ENCODE results near the gene ZBTB7B.

The ZBTB7B gene

GRCh38 chr1:155018617-155019348 lies 16.2 kb downstream of the ZBTB7B start:
- DNase-seq, result no peak

GRCh38 chr1:155019377-155020245 lies 17.0 kb downstream of the ZBTB7B start:
- no peak for DNase-seq

GRCh38 chr1:155022136-155022926 lies 19.7 kb downstream of the ZBTB7B start:
- no peak for DNase-seq

- no peak for DNase-seq
Measured at GRCh38 chr1:155022927-155023236, 20.3 kb downstream of the ZBTB7B start.

GRCh38 chr1:155023627-155024026 lies 21.0 kb downstream of the ZBTB7B start:
- no peak for DNase-seq

- no peak for DNase-seq
Measured at GRCh38 chr1:155024315-155024714, 21.7 kb downstream of the ZBTB7B start.

GRCh38 chr1:155026154-155026553 lies 23.6 kb downstream of the ZBTB7B start:
- no peak for DNase-seq

GRCh38 chr1:155026588-155026987 lies 24.0 kb downstream of the ZBTB7B start:
- no peak for DNase-seq

GRCh38 chr1:155029513-155030242 lies 27.1 kb downstream of the ZBTB7B start:
- no peak for DNase-seq

GRCh38 chr1:155030243-155030795 lies 27.7 kb downstream of the ZBTB7B start:
- DNase-seq, result no peak

GRCh38 chr1:155030899-155031298 lies 28.3 kb downstream of the ZBTB7B start:
- DNase-seq, result no peak

GRCh38 chr1:155032886-155033285 lies 30.3 kb downstream of the ZBTB7B start:
- no peak for DNase-seq

- no peak for DNase-seq
Measured at GRCh38 chr1:155033524-155033923, 30.9 kb downstream of the ZBTB7B start, which contains the start of the genes DCST1 and DCST2. DCST1 (plus strand) TSS chr1:155033824; CDS start chr1:155034037, 213 bp downstream. DCST2 (minus strand) TSS chr1:155033781; CDS start chr1:155033701, 80 bp downstream.

GRCh38 chr1:155034318-155035208 lies 32.0 kb downstream of the ZBTB7B start:
- DNase-seq, result no peak

GRCh38 chr1:155035936-155036335 lies 33.3 kb downstream of the ZBTB7B start:
- no peak for DNase-seq

- no peak for DNase-seq
Measured at GRCh38 chr1:155037043-155037442, 34.4 kb downstream of the ZBTB7B start.

GRCh38 chr1:155037851-155038441 lies 35.3 kb downstream of the ZBTB7B start:
- DNase-seq, result no peak

- DNase-seq, result no peak
Measured at GRCh38 chr1:155038602-155039307, 36.2 kb downstream of the ZBTB7B start.

GRCh38 chr1:155039308-155039669 lies 36.7 kb downstream of the ZBTB7B start:
- no peak for DNase-seq
